Tibial nerve (tissue), 4 donors: ENCODE results near the gene RIPOR1.

Experiments used
- EP300 ChIP-seq, 2 donors: sonication (generic); formaldehyde crosslinking; IDR thresholded peaks; one replicate each; pipeline ENCODE4 v1.6.1; 2017; ENCODE audit warnings: antibody characterized with exemption in 2 of 2, mild to moderate bottlenecking in 1 of 2
- POLR2A ChIP-seq, 2 donors: fragments of 450-650 bp; IDR thresholded peaks; one replicate each; pipeline ENCODE4 v1.6.1; 2017; ENCODE audit warnings: antibody characterized with exemption in 2 of 2, mild to moderate bottlenecking in 2 of 2, moderate library complexity in 2 of 2
- TF ChIP-seq, protein P1 (sequence below), 5 experiments: fragments of 200-600 bp in 3 of 5; fragments of 450-650 bp in 2 of 5; sonication (generic) in 3 of 5; IDR thresholded peaks; one replicate each; pipeline ENCODE4 v1.5.1; 2016 to 2019; ENCODE audit warnings: antibody characterized with exemption in 5 of 5, mild to moderate bottlenecking in 3 of 5, moderate library complexity in 2 of 5

DNA sequence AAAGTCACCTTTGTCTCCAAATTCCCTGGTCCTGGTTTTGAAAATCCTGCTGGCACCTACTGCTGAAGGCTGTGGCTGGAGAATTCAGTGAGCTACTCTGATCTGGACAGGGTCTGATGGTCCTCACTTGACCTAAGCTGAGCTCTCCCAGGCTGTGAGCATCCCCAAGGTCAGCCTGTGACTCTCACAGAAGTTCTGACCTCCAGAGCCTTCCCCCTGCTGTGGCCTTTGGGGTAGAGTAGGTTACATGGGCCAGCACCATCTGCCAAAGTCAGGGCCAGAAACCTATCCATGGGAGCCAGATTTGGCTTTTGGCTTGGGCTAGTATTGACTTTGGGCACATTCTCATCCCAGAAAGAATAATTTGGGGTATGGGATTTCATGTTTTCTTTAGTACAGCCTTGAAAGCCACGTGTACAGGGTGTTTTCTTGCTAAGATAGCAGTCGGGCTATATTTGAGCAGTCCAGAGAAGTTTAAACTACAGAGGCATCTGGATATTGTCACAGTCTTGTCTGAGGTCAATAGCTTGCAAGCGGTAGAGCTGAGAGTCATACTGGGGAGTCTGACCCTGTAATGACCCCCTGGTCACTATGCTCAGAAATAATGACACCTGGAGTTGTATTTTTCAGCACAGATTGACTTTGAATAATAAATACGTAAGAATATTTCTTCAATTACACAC, 39.1 kb upstream of the RIPOR1 start:
- TF ChIP-seq EP300 (IDR thresholded peaks at IDR 0.05), result no peak
- no peak for TF ChIP-seq POLR2A (IDR thresholded peaks at IDR 0.05)
- TF ChIP-seq, protein P1, sequence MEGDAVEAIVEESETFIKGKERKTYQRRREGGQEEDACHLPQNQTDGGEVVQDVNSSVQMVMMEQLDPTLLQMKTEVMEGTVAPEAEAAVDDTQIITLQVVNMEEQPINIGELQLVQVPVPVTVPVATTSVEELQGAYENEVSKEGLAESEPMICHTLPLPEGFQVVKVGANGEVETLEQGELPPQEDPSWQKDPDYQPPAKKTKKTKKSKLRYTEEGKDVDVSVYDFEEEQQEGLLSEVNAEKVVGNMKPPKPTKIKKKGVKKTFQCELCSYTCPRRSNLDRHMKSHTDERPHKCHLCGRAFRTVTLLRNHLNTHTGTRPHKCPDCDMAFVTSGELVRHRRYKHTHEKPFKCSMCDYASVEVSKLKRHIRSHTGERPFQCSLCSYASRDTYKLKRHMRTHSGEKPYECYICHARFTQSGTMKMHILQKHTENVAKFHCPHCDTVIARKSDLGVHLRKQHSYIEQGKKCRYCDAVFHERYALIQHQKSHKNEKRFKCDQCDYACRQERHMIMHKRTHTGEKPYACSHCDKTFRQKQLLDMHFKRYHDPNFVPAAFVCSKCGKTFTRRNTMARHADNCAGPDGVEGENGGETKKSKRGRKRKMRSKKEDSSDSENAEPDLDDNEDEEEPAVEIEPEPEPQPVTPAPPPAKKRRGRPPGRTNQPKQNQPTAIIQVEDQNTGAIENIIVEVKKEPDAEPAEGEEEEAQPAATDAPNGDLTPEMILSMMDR (IDR thresholded peaks at IDR 0.05), result no peak
